GM12878 (cell line): ENCODE data around the gene DLX3. TPM values are rescaled to one million over a fixed set of nuclear protein-coding genes. Genes with fewer than 3 reads are reported as not detected.

ENCODE experiments used
- ATAC-seq: fragments of 200-7000 bp; cut with Tn5 transposase; 3 replicates; pipeline ENCODE4 v1.9.1; 2020; ENCODE audit warnings: mild to moderate bottlenecking, moderate library complexity
- BruUV-seq: library from RNA; stranded (reverse); fragments of 400-500 nt; replicated peaks from 2 replicates; lab custom pipeline; 2021; lab: Mats Ljungman, UMichigan
- CTCF ChIA-PET: fragments of 300-600 bp; sonication (Branson Sonifier 250); formaldehyde crosslinking; extraction: SDS; loops from one replicate; lab custom pipeline; 2021; ENCODE audit warnings: inconsistent platforms; lab: Yijun Ruan, JAX
- POLR2A ChIA-PET: fragments of 350-600 bp; formaldehyde crosslinking; extraction: SDS; loops from one replicate; lab custom pipeline; 2021; ENCODE audit warnings: inconsistent platforms; lab: Charles Lee
- RAD21 ChIA-PET: fragments of 300-600 bp; sonication (Branson Sonifier 250); formaldehyde crosslinking; loops from one replicate; lab custom pipeline; 2023; ENCODE audit warnings: antibody characterized with exemption; ENCODE audit not compliant: unreplicated experiment; lab: Charles Lee
- SMC1A ChIA-PET: fragments of 300-600 bp; sonication (Branson Sonifier 250); formaldehyde crosslinking; loops from one replicate; lab custom pipeline; 2023; ENCODE audit not compliant: unreplicated experiment, uncharacterized antibody; lab: Charles Lee
- DNase-seq: peaks from one replicate; pipeline ENCODE4 v3.0.0-alpha.2; 2011; ENCODE audit warnings: low read depth, low spot score
- FAIRE-seq: peaks from 3 replicates; lab custom pipeline; 2011; peaks lifted over from hg19 to GRCh38; lab: Jason Lieb, UNC
- H2AFZ ChIP-seq: 2 replicates; pipeline ENCODE4 v1.6.0; 2011; ENCODE audit warnings: low read depth, low read length, control low read depth; ENCODE audit not compliant: control insufficient read depth
- H3K27ac ChIP-seq: 2 replicates; pipeline ENCODE4 v1.5.1; 2011; ENCODE audit warnings: control low read depth; ENCODE audit not compliant: control insufficient read depth, insufficient read depth
- H3K27me3 ChIP-seq, 2 experiments: replicated peaks in 1 of 2; 2 replicates each; pipeline versions ENCODE4 v1.6.0 to v1.6.1; 2011; ENCODE audit warnings: low read length in 1 of 2; ENCODE audit not compliant: control insufficient read depth in 2 of 2, insufficient read depth in 2 of 2
- H3K36me3 ChIP-seq, 2 experiments: 2 replicates each; pipeline ENCODE4 v1.5.1; 2011; ENCODE audit warnings: low read length in 1 of 2; ENCODE audit not compliant: control insufficient read depth in 2 of 2, insufficient read depth in 2 of 2
- H3K4me1 ChIP-seq: 2 replicates; pipeline ENCODE4 v1.6.1; 2011; ENCODE audit warnings: mild to moderate bottlenecking, low read length, moderate library complexity, mixed read lengths; ENCODE audit not compliant: control insufficient read depth, insufficient read depth
- H3K4me2 ChIP-seq: 2 replicates; pipeline ENCODE4 v1.6.0; 2011; ENCODE audit warnings: control low read depth; ENCODE audit not compliant: control insufficient read depth, insufficient read depth
- H3K4me3 ChIP-seq: fragments of 200-600 bp; sonication (generic); 2 replicates; pipeline ENCODE4 v1.5.1; 2016
- H3K79me2 ChIP-seq: 2 replicates; pipeline ENCODE4 v1.6.0; 2011; ENCODE audit warnings: low read length; ENCODE audit not compliant: control insufficient read depth, insufficient read depth
- H3K9ac ChIP-seq: 2 replicates; pipeline ENCODE4 v1.8.0; 2011; ENCODE audit warnings: low read length, control low read depth, mixed read lengths; ENCODE audit not compliant: control insufficient read depth, insufficient read depth
- H3K9me3 ChIP-seq: replicated peaks from 3 replicates; pipeline ENCODE4 v1.5.1; 2011; ENCODE audit warnings: mild to moderate bottlenecking, low read length; ENCODE audit not compliant: control insufficient read depth, insufficient read depth
- H4K20me1 ChIP-seq: 2 replicates; pipeline ENCODE4 v1.6.0; 2011; ENCODE audit not compliant: control insufficient read depth, insufficient read depth
- BMI1 ChIP-seq: fragments of 450-650 bp; IDR thresholded peaks from 2 replicates; pipeline ENCODE4 v1.6.1; 2016; ENCODE audit warnings: mild to moderate bottlenecking, moderate library complexity, borderline replicate concordance
- FOXK2 ChIP-seq: fragments of 450-650 bp; IDR thresholded peaks from 2 replicates; pipeline ENCODE4 v1.6.1; 2017; ENCODE audit warnings: mild to moderate bottlenecking, moderate library complexity
- MTA3 ChIP-seq: IDR thresholded peaks from 2 replicates; pipeline ENCODE4 v1.6.1; 2012; ENCODE audit warnings: low read length, inconsistent platforms, borderline replicate concordance
- PKNOX1 ChIP-seq: fragments of 450-650 bp; IDR thresholded peaks from 2 replicates; pipeline ENCODE4 v1.6.1; 2016; ENCODE audit warnings: mild to moderate bottlenecking
- POLR2AphosphoS2 ChIP-seq: IDR thresholded peaks from 2 replicates; pipeline ENCODE4 v1.6.1; 2011; ENCODE audit warnings: low read depth, mild to moderate bottlenecking, low read length, improper control_type of control experiment, moderate library complexity
- RB1 ChIP-seq: fragments of 450-650 bp; formaldehyde crosslinking; IDR thresholded peaks from 2 replicates; pipeline ENCODE4 v1.6.1; 2017; ENCODE audit warnings: mild to moderate bottlenecking, borderline replicate concordance
- RUNX3 ChIP-seq: IDR thresholded peaks from 2 replicates; pipeline ENCODE4 v1.6.1; 2012; ENCODE audit warnings: low read length, inconsistent platforms
- TAF1 ChIP-seq: IDR thresholded peaks from 2 replicates; pipeline ENCODE4 v1.6.1; 2011; ENCODE audit warnings: mild to moderate bottlenecking, low read depth, low read length, borderline replicate concordance
- TCF3 ChIP-seq: IDR thresholded peaks from 2 replicates; pipeline ENCODE4 v1.6.1; 2012; ENCODE audit warnings: low read depth, mild to moderate bottlenecking, low read length, borderline replicate concordance; ENCODE audit not compliant: insufficient read depth
- ZNF592 ChIP-seq: fragments of 450-650 bp; IDR thresholded peaks from 2 replicates; pipeline ENCODE4 v1.6.1; 2017; ENCODE audit warnings: mild to moderate bottlenecking, moderate library complexity
- WGBS: methylation state at CpG from one replicate; pipeline ENCODE4 v1.1.6; 2016; ENCODE audit warnings: low lambda C conversion rate; ENCODE audit not compliant: insufficient replicate concordance, insufficient coverage; ENCODE audit errors: missing lambda C conversion rate; 5-methylcytosine and 5-hydroxymethylcytosine counted together
- in situ Hi-C: fragments of 300-500 bp; cut with MboI; formaldehyde crosslinking; loops from 9 replicates; pipeline ENCODE4 v1.14.3; 2018; ENCODE audit warnings: mixed read lengths
- intact Hi-C: fragments of 100-400 bp; cut with micrococcal nuclease; formaldehyde crosslinking; loops from one replicate; pipeline ENCODE4 v1.14.2; 2022; ENCODE audit not compliant: unreplicated experiment
- polyA plus RNA-seq, 11 experiments: library from polyadenylated mRNA; depleted of rRNA in 4 of 11; unstranded in 6 of 11; stranded (reverse) in 5 of 11; fragments of >200 nt; fragmentation: Nextera tagmentation in 4 of 11; fragmentation: Illumina TruSeq in 1 of 11; extraction: Ambion mirVana in 4 of 11; extraction: Trizol in 1 of 11; gene quantifications; 1 replicate in 1 of 11; 2 replicates in 10 of 11; pipeline versions ENCODE4 v1.2.1 to v1.2.3, GENCODE V29; 2011 to 2016; ENCODE audit warnings: inconsistent platforms in 2 of 11, missing spikeins in 2 of 11, low read depth in 1 of 11
- total RNA-seq, 4 experiments: library from RNA; depleted of rRNA in 3 of 4; stranded (reverse); fragments of >200 nt in 3 of 4; fragmentation: Illumina TruSeq in 1 of 4; extraction: Trizol in 1 of 4; gene quantifications; 2 replicates each; pipeline versions ENCODE4 v1.2.1 to v1.2.3, GENCODE V29; 2013 to 2021

The DLX3 gene
- total and polyA plus RNA-seq, 10 of the 15 experiments (the other 5 are each of a cell fraction or from before 2014, with no cell fraction given), result not detected

- POLR2A ChIA-PET, result interaction anchor here (0.6 kb wide), 1 partner anchor 377 kb away, joined by 3 read pairs; no protein-coding TSS in a partner anchor
- SMC1A ChIA-PET, result no interaction called here
- Histone ChIP-seq H3K79me2 (no peaks in the 10 kb centered on the region), H3K4me3 (no peak overlapping the region), H3K9me3 (peaks cover 3% of the 10 kb centered on the region; the same call in 1 of the 3 replicates), H3K4me2 (no peak overlapping the region), H3K9ac (no peak overlapping the region), H3K27me3 (no peaks in the 10 kb centered on the region), H3K4me1 (no peaks in the 10 kb centered on the region), H3K36me3 (no peaks in the 10 kb centered on the region), H3K27ac (no peak overlapping the region), H4K20me1 (no peaks in the 10 kb centered on the region), H2AFZ (no peak overlapping the region)
- FAIRE-seq (no peak), ATAC-seq (no peak), DNase-seq (no peak)
- WGBS, result 86% methylated on average over 1 of the region's 1 CpG
- no TSS peak for BruUV-seq
- in situ Hi-C loops (no loop called here), intact Hi-C loops (no loop called here)
- TF ChIP-seq RB1 (no peak), BMI1 (no peak), ZNF592 (no peak), RUNX3 (no peak), FOXK2 (no peak), PKNOX1 (no peak), POLR2AphosphoS2 (no peak), TAF1 (no peak), MTA3 (no peak), TCF3 (no peak)
- RAD21 ChIA-PET, result no interaction called here
- CTCF ChIA-PET, result interaction anchor here (1.6 kb wide), 1 partner anchor 75 kb away, joined by 4 read pairs; no protein-coding TSS in a partner anchor
Measured at GRCh38 chr17:50018909-50019308, 23.9 kb upstream of the DLX3 start.
